ENCODE measurements around the gene DST.
"Not testable (repeated sequence)": the region's sequence is repeated elsewhere in the genome, so short reads cannot be mapped to it uniquely, and the experiment has no call there.

DST gene

GRCh38 chr6:56515081-56515905 lies 127.4 kb downstream of the DST start:
- no peak for DNase-seq (ENCODE audit: low spot score)

- no peak for DNase-seq (ENCODE audit: low spot score)
Observed at GRCh38 chr6:56514395-56514794, 128.3 kb downstream of the DST start.

- no peak for DNase-seq (ENCODE audit: low spot score)
Observed at GRCh38 chr6:56513631-56514030, 129.1 kb downstream of the DST start.

GRCh38 chr6:56511591-56511990 lies 131.1 kb downstream of the DST start:
- DNase-seq (ENCODE audit: low spot score): no peak

- DNase-seq (ENCODE audit: low spot score): no peak
Observed at GRCh38 chr6:56510984-56511531, 131.6 kb downstream of the DST start.

GRCh38 chr6:56509031-56509430 lies 133.7 kb downstream of the DST start:
- DNase-seq (ENCODE audit: low spot score): no peak

GRCh38 chr6:56507517-56507916 lies 135.2 kb downstream of the DST start:
- DNase-seq (ENCODE audit: low spot score): no peak

GRCh38 chr6:56505512-56506260 lies 137.0 kb downstream of the DST start:
- DNase-seq (ENCODE audit: low spot score): no peak

GRCh38 chr6:56501993-56502392 lies 140.7 kb downstream of the DST start:
- DNase-seq (ENCODE audit: low spot score): no peak

- DNase-seq (ENCODE audit: low spot score): no peak
Observed at GRCh38 chr6:56499095-56499494, 143.6 kb downstream of the DST start.

- no peak for DNase-seq (ENCODE audit: low spot score)
Observed at GRCh38 chr6:56497691-56498090, 145.0 kb downstream of the DST start.

GRCh38 chr6:56497240-56497639 lies 145.4 kb downstream of the DST start:
- no peak for DNase-seq (ENCODE audit: low spot score)

- DNase-seq (ENCODE audit: low spot score): not testable (repeated sequence)
Observed at GRCh38 chr6:56496650-56497049, 146.0 kb downstream of the DST start.

- DNase-seq (ENCODE audit: low spot score): no peak
Observed at GRCh38 chr6:56495654-56496053, 147.0 kb downstream of the DST start.

- no peak for DNase-seq (ENCODE audit: low spot score)
Observed at GRCh38 chr6:56491606-56492328, 150.9 kb downstream of the DST start.

GRCh38 chr6:56490993-56491392 lies 151.7 kb downstream of the DST start:
- no peak for DNase-seq (ENCODE audit: low spot score)

GRCh38 chr6:56489559-56489958 lies 153.1 kb downstream of the DST start:
- DNase-seq (ENCODE audit: low spot score): no peak

GRCh38 chr6:56488281-56488680 lies 154.4 kb downstream of the DST start:
- no peak for DNase-seq (ENCODE audit: low spot score)

- DNase-seq (ENCODE audit: low spot score): no peak
Observed at GRCh38 chr6:56486681-56487080, 156.0 kb downstream of the DST start.

- no peak for DNase-seq (ENCODE audit: low spot score)
Observed at GRCh38 chr6:56484669-56485068, 158.0 kb downstream of the DST start.

- DNase-seq (ENCODE audit: low spot score): no peak
Observed at GRCh38 chr6:56483929-56484328, 158.8 kb downstream of the DST start.

- no peak for DNase-seq (ENCODE audit: low spot score)
Observed at GRCh38 chr6:56482525-56482924, 160.2 kb downstream of the DST start.
